Inferior parietal cortex (tissue), 1 donor: ENCODE data around the gene PTPRD.

Source experiments
- DNase-seq: peaks from one replicate; pipeline ENCODE4 v3.0.0-alpha.2; 2016; ENCODE audit errors: extremely low spot score

PTPRD gene

DNA sequence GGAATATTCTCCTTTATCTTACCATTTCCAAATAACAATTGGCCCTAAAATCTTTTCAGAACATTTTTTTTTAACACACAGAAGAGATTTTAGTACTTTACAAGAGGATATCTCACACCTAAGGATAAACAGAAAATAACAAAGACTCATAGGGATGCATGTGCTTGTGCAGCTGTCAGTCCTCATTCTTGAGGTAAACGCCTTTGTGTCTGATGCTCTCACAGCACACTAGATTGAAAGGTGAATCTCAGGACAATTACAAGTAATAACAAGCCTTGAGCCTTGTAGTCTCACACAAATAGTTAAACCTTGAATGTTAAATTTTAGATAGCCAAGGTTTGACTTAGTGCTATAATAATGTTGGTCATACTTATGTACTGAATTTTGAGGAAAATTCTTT is 439.2 kb downstream of the PTPRD start:
- DNase-seq = no peak

DNA sequence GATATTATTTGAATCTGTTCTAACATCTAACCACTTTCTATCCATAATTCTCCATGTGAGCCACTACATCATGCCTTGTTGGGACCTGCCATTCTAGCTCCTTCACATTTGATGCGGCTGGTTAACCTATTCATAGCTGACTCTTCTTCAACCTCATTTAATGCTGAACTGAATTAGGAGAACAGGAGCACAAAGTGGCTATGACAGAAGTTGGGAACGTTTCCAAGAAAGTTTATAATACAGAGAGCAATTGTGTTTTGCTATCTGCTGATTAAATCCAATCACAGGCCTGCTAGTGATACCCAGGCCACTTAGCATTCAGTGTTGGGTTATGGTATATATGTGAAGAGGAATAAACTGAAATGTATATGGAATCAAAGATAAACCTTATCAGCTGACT is 440.3 kb downstream of the PTPRD start:
- no peak for DNase-seq

DNA sequence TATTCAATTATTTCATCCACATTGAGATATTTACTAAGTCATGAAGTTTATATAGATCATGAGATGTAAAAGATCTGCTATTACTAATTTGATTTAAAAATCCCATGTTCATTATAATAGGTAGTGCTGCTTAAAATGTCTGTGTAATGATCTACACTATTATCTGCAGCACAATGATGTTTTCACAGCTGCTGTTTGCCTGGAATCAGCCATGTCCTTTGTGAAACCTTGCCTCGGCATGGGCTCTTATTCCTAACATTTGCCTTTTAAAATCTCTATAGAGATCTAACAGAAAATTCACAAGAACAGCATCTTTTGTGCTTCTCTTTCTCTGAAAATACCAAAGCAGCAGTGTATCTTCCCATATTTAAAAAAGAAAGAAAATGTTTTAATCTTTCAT is 444.6 kb downstream of the PTPRD start:
- no peak for DNase-seq

DNA sequence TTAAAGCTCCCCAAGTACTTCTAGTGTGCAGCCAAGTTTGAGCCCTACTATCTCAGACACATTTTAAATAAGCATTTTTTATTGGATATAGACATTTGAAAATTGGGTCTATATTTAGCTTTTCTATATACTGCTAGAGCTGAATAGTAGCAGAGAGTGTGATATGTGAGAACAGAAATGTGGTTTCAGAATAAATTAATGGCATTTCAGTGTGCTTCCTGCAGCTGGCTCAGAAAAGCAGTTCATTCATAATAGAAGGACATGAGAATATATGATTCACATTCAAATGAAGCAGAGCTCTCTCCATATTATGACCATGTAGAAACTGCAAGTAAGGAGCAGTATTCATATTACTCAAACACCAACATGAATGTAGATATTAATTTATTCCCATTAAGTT is 464.0 kb downstream of the PTPRD start:
- no peak for DNase-seq

DNA sequence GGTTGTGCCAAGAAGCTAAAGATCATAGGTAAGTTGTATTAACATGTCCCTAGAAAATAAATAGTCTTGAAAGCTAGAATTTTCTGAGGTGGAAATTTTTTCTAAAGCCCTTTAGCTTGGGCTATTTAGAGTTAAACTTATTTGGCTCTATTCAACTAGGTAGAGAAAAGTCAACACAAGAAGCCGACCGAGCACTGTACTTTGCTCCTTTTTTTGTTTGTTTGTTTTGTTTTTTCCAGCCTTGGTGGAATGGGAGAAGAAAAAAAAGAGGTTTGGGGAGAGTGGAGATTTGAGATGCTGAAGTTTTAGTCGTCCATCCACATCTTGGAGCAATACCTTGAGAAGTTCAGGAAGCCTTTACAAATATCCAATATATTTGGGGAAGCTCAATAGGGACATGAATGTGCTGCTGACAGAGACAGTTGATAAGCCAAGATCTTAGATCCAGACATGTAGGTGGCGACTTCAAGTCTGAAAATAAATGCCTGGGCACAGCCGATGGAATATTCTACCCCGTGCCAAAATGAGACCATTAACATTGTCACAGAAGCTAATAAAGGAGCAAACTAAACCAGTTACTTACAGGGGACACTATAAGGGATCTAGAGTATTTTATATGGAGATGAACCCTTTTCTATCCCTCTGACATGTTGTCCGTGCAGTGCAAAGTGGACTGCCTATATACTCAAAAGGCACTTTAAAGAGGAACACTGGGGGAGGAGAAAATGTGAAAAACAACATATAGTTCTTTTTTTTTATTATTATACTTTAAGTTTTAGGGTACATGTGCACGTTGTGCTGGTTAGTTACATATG is 466.1 kb downstream of the PTPRD start:
- DNase-seq = no peak

DNA sequence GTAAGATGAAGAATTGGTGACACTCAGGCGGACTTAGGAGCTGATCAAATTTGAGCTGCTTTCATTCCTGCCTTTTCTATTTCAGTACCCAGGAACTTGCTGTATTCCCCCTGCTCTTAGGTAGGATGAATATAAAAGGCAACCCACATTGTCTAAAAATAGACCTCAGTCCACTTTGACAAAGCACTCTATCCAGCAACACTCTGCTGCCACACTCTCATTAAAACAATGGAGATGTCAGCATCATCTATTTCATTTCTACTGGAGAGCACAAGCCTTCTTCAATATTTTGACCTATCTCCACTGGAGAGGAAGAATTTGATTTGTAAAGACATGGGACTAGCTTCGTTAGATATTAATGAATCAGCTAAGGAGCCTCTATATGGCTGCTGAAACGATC is 468.4 kb downstream of the PTPRD start:
- no peak for DNase-seq

DNA sequence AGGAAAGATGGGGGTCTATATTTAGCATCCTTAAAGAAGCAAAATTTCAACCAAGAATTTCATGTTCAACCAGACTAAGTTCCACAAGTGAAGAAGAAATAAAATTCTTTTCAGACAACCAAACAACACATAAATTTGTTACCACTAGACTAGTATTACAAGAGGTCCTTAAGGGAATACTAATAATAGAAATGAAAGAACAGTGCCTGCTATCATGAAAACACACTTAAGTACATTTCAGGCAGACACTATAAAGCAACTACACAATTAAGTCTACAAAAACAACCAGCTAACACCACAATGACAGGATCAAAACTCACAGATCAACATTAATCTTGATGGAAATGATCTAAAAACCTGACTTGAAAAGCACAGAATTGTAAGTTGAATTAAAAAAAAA is 477.2 kb downstream of the PTPRD start:
- no peak for DNase-seq

DNA sequence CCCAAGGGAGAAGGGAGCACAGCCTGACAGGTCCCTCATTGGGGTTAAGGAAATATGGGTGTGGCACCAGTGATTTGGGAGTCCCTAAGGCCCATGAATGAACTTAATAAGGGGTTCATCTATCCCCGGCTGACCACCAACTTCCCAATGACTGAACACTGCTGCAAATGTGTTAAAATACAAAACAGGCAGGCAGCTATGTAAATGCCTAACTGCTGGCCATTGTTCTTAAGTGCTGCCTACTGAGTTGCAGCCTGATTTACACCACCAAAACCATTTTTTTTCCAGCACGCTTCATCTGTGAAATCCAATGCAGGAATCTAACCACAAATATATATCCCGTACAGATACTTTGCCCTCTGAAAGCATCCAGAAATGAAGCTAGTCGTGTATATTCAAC is 478.5 kb downstream of the PTPRD start:
- DNase-seq = no peak

DNA sequence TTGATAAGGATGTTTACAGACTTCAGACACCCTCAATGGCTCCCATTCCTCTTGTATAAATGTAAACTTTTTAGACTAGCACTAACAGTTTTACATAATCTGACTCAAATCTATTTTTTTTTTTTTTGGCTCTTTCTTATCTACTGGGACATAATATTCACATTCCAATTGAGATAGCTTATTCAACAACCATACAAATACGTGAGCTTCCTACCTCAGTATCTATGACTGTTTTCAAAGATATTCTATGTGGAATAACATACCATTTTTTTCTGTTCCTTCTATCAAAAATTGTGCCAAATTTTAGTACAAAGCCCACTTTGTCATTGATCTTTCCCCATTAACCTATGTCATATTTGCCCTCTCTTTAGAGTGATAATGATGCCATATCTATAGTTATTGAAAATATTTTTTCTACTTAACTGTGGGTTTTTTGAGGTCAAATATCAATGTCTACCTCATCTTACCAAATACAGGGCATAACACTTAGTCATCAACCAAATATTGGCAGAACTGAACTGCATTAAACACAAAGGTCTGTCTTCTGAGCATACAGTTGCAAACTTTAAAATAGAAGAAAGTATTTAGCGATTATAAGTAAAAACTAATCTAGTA is 482.6 kb downstream of the PTPRD start:
- no peak for DNase-seq

DNA sequence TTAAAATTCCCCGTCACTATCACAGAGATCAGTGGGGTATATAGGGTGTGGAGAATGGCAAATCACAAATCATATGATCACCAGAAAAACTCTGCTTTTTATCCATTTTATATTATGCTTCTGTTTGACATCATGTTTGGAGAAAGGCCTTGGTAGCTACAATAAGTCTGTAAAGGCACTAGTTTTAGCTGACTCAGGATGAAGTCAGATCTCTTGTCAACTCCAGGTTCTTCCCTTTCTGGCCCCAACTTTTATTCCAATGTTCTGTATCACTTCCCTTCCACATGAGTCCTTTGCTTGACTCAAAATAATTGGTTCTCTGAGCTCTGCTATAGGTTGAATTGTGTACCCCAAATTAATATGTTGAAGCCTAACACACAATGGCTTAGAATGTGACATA is 484.9 kb downstream of the PTPRD start:
- no peak for DNase-seq

DNA sequence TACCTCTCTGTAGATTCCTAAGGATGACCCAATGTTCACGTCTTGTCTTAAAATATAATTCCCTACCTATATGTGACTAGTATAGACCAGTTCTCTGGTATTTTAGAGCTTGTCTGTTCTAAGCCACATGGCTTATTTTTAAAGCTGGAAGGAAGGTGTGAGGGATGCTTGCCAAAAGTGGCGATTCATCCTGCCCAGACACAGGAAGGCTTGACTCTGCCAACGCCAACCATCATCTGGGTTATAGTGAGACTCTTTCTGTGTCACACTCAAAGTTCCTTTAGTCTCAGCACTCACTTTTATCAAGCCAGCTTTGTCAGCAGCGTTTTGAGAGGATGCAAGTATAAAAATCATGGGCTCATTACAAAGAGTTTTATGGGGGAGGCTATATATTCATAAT is 500.0 kb downstream of the PTPRD start:
- no peak for DNase-seq

DNA sequence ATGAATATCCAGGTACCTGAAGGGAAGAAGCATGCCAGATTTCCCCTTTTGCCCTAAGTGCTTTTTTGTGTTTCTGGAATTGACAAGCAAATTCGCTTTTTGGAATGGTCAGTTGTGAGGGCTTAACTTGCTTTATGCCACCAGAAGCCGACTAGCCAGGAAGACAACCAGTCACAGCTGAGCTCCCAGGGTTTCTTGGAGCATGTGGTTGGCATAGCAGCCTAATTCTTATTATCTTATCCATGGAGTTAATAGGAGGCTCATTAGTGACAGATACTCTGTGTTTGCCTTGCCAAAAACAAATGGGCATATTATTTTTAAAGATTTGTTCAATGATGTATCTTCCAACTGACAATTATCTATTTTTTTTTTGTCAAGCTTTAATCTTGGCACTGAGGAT is 500.7 kb downstream of the PTPRD start:
- DNase-seq = no peak

DNA sequence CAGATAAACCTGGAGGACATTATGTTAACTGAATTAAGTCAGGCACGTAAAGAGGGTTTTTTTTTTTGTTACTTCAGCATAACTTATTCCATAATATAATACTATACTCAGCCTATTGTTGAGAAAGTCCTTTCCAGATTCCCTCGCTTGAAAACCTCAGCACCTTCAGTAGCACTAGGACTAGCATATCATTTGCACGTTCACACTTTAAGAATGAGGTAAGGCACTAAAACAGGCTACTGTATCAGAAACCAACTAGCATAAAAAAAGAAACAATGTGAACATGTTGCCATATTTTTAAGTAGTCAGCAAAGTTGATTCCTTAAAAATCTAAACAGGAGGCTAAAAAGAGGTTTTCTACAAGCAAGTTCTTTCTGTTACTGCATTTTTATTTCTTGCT is 504.0 kb downstream of the PTPRD start:
- no peak for DNase-seq

DNA sequence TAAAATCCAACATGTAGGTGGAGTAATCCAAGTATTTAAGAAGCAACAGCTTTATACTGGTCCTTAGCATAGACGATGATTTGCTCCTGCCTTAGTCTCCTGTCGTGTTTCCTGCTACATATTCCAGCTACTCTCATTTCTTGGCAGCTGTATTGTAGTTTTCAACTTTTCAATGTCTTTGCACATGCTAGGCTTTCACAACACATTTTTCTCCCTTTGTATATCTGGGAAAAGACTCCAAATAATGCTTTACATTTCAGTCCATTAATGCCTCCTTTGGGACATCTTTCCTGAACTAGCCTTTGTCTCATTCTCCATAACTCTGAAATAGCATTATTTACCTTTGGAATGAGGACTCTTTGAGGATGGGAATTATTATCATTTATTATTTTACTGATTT is 508.0 kb downstream of the PTPRD start:
- no peak for DNase-seq

DNA sequence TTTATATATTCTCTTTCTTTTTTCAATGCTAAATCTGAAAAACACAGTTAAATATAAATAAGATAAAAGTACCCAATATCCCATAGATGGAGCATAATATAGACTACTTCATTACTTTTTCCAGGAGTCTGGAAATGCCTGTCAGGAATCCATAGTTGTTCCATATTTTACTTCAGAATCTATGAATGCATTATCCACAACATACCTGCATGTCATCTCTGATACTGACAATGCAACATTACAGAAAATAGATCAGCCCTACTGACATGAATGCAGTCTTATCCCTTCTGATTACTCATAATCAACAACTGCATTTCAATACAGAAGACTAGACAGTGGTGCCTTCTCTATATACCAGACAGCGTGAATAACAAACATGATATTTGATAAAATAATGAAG is 517.6 kb downstream of the PTPRD start:
- no peak for DNase-seq

DNA sequence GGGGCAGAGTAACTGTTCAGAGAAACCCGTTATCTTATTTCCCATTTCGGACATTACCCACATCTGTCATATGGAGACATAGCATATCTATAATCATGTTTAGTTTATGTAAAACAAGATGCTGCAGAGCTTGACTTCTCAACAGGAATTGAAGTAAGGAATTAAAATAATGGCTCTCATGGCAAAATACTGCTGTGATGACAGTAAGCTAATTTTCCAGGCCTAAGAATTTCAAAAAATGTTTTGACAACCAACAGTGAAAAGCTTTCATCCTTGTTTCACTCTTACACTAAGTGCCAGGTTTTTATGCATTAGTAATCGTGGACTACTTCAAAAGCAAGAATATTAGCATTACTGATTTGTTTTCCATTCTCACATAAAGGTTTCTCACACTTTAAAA is 518.2 kb downstream of the PTPRD start:
- no peak for DNase-seq

DNA sequence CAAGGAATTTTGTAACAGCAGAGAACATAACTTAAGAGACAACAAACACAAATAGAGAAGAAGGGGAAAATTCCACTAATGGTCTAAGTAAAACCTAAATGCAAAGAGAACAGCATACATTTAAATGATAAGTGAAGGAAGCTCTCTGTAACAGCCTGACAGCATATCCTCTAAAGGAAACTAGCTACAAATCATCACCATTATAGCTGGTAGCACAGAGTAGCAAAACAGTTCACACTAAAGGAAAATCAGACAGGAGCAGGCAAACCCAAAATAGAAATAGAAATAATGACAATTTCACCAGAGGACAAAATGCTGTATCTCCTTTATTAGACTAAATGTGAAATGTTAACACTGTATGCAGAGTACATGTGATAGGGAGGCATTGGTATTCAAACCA is 532.8 kb downstream of the PTPRD start:
- DNase-seq = no peak

DNA sequence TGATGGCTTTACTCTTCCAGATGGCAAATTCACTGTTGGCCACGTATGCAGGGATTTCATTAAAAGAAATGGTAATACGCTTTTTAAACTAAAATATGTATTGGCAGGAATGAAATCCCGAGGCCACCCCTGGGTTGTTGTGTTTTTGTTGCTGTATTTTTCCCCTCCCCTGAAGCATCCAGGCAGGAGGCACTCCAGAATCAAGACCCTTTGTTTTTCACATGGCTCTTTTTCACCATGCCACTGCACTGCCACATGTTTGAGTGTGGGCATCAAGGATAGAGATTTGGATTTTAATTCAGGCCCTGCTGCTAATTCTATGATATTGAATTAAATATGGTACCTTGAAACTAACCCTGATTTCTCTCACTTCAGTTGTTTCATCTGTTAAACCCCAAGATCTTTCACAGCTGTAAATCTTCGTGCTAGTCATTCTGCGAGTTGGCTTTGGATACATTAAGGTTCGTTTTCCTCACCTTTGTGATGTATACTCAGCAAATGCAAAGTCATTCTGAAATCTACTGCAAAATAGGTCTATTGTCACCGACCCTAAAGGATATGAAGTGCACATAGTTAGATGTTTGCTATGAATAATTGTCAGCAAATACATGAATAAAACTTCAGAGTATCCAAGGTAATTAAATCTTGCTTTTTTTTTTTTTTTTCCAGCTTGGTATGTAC is 533.4 kb downstream of the PTPRD start:
- no peak for DNase-seq

DNA sequence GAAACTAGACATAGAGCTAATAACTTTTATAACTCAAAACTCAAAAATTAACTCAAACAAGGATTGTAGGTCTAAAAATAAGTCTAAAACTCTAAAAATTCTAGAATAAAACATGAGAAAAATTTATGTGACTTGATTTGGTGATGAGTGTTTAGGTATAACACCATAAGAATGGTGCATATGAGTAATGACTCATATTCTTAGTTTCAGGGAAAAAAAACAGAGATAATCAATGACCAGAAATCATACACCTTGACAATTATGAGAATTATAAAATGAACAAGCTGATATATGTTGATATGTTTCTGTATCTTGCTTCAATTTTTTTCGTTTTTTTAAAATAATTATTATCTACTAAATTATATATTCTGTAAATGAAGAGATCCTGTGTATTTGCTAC is 541.2 kb downstream of the PTPRD start:
- DNase-seq = no peak

DNA sequence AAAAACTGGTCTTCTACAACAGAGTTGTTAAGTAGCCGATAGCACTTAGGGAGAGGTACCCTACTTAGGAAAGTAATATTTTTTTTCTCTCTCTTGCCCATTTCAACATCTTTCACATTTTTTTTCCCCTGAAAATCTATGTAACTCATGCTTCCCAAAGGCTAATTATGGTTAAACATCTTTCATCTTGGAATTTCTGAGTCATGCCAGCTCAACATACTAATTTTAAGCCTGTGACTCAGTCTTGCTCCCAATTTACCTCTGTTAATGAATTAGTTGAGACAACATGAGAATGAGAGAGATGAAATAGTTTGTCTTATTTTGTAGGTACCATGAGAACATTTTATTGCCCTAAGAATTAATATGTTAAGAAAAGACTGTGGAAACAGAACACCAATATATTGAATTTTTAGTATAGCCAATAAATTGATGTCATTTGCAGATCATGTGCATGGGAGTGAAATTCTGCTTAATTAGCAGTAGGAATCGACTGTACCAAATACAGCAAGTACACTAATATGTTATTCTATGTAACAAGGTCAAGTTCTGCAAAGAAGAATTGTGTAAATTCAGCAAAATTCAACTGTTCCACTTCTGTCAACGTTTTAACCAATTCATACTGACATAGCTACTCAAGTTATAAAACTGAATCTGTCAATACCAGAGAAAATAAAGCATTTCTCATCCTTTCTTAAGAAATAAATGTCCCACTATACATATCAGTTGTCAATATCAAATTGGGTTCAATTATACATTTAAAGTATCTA is 550.0 kb downstream of the PTPRD start:
- peak; percentile 27 for DNase-seq

DNA sequence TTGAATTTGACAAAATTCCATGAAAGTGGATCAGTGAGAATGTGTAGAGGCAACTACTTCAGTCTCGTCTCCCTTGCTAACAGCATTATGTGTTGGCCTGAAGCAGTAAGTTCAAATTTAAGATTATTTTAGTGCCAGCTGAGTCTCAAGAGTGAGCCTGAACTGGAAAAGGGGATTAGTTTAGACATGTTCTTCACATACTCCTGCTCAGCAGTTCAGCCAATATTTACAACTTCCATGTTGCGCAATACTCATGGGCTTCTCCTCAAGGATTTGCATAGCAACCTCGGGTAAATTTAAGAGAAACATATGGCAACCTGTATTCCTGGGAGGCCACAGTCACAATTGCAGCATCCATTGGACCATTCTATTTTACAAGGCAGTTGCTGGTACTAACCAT is 553.8 kb downstream of the PTPRD start:
- DNase-seq = no peak

DNA sequence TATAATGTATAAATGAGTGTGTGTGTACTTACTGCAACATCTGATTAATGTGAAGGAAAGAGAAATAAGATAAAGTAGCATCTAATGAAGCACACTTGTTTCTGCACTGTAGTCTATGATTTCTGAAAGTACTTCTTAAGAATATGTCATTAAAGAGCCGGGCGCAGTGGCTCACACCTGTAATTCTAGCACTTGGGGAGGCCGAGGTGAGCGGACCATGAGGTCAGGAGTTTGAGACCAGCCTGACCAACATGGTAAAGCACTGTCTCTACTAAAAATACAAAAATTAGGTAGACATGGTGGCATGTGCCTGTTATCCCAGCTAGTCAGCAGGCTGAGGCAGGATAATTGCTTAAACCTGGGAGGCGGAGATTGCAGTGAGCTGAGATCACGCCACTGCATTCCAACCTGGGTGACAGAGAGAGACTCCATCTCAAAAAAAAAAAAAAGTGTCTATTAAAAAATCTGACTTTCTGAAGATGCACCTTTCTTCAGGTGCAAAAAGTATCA is 556.9 kb downstream of the PTPRD start:
- no peak for DNase-seq
